ENCODE measurements around the gene ATG5. TPM values are rescaled to one million over a fixed set of nuclear protein-coding genes. Genes with fewer than 3 reads are reported as not detected.

ATG5 gene
- total and polyA plus RNA-seq, 9 of the 15 experiments (the other 6 are each of a cell fraction or from before 2014, with no cell fraction given): 29.0 to 80.0 (median 53.2) TPM

DNA sequence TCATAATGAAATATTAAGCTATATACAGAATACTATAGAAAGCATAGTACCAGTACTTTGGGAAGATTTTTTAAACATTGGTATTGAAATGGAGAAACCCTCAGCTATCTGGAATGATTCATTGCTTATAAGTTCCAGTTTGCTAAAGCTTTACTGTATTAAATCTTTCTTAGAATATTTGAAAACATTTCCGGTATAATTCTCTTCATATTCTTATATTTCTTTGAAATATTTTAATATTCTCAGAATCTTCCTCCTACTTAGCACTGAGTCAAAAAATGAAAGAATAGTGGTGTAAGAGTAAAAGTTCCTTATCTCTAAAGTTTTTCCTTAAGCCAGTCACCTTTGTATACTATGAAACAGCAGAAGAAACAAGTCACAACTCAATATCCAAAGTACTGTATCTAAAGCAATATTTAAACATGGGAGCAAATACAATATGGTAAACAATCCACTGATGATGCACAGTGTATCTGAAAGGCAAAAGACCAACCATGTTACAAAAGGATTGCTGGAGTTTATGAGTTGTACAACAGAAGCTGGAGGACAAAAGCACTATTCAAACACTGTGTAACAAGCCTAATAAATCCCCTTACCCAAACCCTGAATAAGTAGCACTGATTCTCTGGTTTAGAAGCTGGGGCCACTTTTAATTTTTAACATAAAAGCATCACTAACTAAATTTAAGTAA lies 137.3 kb downstream of the ATG5 start:
- H2AFZ ChIP-seq (ENCODE audit: low read depth, low read length): no peak overlapping the region
- no peak overlapping the region for H3K27ac ChIP-seq (ENCODE audit: extremely low read depth, low read depth, low read length)
- in situ Hi-C loops (cut with MboI): no loop called here
- no TSS peak for BruUV-seq (replicated peaks)
- WGBS (ENCODE audit: insufficient coverage, low coverage, missing lambda C conversion rate): 56% methylated on average over 1 of the region's 1 CpG
- H3K4me1 ChIP-seq (replicated peaks in 1 of 2; ENCODE audit: control insufficient read depth in 2 of 2, insufficient read depth in 2 of 2, low read length in 2 of 2): no peaks in the 10 kb centered on the region
- H3K4me3 ChIP-seq: no peak overlapping the region
- H4K20me1 ChIP-seq (replicated peaks; ENCODE audit: control insufficient read depth, insufficient read depth, low read length): no peaks in the 10 kb centered on the region
- intact Hi-C loops (cut with micrococcal nuclease): no loop called here
- DNase-seq (ENCODE audit: extremely low read depth in 1 of 4, low spot score in 3 of 4) (no peak), ATAC-seq (no peak), FAIRE-seq (no peak)
- no peak overlapping the region for H3K4me2 ChIP-seq (ENCODE audit: insufficient read depth, low read length)
- TF ChIP-seq EP400 (IDR thresholded peaks at IDR 0.05): no peak
- TF ChIP-seq, protein P1, sequence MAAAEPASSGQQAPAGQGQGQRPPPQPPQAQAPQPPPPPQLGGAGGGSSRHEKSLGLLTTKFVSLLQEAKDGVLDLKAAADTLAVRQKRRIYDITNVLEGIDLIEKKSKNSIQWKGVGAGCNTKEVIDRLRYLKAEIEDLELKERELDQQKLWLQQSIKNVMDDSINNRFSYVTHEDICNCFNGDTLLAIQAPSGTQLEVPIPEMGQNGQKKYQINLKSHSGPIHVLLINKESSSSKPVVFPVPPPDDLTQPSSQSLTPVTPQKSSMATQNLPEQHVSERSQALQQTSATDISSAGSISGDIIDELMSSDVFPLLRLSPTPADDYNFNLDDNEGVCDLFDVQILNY (CRISPR knock-in tag; IDR thresholded peaks at IDR 0.05): no peak
- no peak for TF ChIP-seq BRF1 (IDR thresholded peaks at IDR 0.05; ENCODE audit: borderline replicate concordance, extremely low read depth, insufficient read length)
- TF ChIP-seq ZNF695 (CRISPR knock-in tag; IDR thresholded peaks at IDR 0.05): no peak
- no peak for TF ChIP-seq ZNF165 (CRISPR knock-in tag; IDR thresholded peaks at IDR 0.05; ENCODE audit: borderline replicate concordance)
- TF ChIP-seq, protein P2, sequence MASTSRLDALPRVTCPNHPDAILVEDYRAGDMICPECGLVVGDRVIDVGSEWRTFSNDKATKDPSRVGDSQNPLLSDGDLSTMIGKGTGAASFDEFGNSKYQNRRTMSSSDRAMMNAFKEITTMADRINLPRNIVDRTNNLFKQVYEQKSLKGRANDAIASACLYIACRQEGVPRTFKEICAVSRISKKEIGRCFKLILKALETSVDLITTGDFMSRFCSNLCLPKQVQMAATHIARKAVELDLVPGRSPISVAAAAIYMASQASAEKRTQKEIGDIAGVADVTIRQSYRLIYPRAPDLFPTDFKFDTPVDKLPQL (IDR thresholded peaks at IDR 0.05; ENCODE audit: extremely low read depth, insufficient read length): no peak
- no peak for TF ChIP-seq ZBTB17 (CRISPR knock-in tag; IDR thresholded peaks at IDR 0.05)
- TF ChIP-seq MXI1 (IDR thresholded peaks at IDR 0.05; ENCODE audit: low read depth, low read length): no peak
- no peak for TF ChIP-seq CBX3 (IDR thresholded peaks at IDR 0.05; ENCODE audit: borderline replicate concordance in 1 of 2, low read length in 2 of 2)
- H3K36me3 ChIP-seq (ENCODE audit: control insufficient read depth, insufficient read depth, low read length): peaks cover 13% of the 10 kb centered on the region; the same call in 2 of the 3 replicates
- CTCF ChIA-PET (ENCODE audit: low intra/inter-chr PET ratio): no interaction called here
- no peaks in the 10 kb centered on the region for H3K9me1 ChIP-seq (ENCODE audit: control insufficient read depth, insufficient read depth, low read length)
- no peak overlapping the region for H3K9ac ChIP-seq (ENCODE audit: insufficient read depth in 1 of 2, low read depth in 2 of 2, low read length in 2 of 2)
- no peaks in the 10 kb centered on the region for H3K27me3 ChIP-seq (ENCODE audit: control insufficient read depth in 2 of 2, insufficient read depth in 2 of 2, low read length in 2 of 2)
- H3K79me2 ChIP-seq (ENCODE audit: control insufficient read depth, insufficient read depth, low read length): no peaks in the 10 kb centered on the region
- no peaks in the 10 kb centered on the region for H3K9me3 ChIP-seq (replicated peaks; ENCODE audit: control insufficient read depth, insufficient read depth, low read depth, low read length)
- POLR2A ChIA-PET: interaction anchor here (0.5 to 2.2 kb wide), 4 partner anchors 9 to 446 kb away, joined by 5 to 11 read pairs (median 5); no protein-coding TSS in a partner anchor

Measured in K562 (cell line).